GM12864 (cell line): ENCODE results near the gene SMARCD3.

Source experiments
- DNase-seq: peaks from one replicate; pipeline ENCODE4 v3.0.0-alpha.2; 2011; ENCODE audit warnings: low read depth
- H3K4me3 ChIP-seq: 2 replicates; pipeline ENCODE4 v1.5.1; 2011; ENCODE audit warnings: mild to moderate bottlenecking, low read depth, low read length, control low read depth
- TF ChIP-seq, protein P1 (sequence below): IDR thresholded peaks from 2 replicates; pipeline ENCODE4 v1.5.1; 2011; ENCODE audit warnings: low read depth, mild to moderate bottlenecking, moderate library complexity, low read length, control low read depth, inconsistent platforms; ENCODE audit errors: missing control alignments

SMARCD3 gene

GRCh38 chr7:151252961-151253711 is 4.6 kb upstream of the SMARCD3 start:
- TF ChIP-seq, protein P1, sequence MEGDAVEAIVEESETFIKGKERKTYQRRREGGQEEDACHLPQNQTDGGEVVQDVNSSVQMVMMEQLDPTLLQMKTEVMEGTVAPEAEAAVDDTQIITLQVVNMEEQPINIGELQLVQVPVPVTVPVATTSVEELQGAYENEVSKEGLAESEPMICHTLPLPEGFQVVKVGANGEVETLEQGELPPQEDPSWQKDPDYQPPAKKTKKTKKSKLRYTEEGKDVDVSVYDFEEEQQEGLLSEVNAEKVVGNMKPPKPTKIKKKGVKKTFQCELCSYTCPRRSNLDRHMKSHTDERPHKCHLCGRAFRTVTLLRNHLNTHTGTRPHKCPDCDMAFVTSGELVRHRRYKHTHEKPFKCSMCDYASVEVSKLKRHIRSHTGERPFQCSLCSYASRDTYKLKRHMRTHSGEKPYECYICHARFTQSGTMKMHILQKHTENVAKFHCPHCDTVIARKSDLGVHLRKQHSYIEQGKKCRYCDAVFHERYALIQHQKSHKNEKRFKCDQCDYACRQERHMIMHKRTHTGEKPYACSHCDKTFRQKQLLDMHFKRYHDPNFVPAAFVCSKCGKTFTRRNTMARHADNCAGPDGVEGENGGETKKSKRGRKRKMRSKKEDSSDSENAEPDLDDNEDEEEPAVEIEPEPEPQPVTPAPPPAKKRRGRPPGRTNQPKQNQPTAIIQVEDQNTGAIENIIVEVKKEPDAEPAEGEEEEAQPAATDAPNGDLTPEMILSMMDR: no peak
- no peak overlapping the region for H3K4me3 ChIP-seq
- DNase-seq: no peak

DNA sequence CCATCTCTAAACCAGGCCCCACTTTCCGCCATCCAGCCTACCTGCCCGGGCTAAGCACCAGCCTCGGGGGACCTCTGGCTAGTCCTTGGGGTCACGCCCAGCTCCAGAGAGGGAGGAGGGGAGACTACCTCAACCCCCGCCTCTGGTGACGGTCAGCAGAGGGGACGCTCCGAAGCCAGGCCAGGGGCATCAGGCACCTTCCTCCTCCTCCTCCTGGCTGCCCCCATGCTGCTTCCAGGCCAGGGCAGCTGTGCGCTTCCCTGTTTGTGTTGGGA is 4.0 kb upstream of the SMARCD3 start:
- TF ChIP-seq, protein P1: no peak
- DNase-seq: no peak
- H3K4me3 ChIP-seq: no peak overlapping the region

DNA sequence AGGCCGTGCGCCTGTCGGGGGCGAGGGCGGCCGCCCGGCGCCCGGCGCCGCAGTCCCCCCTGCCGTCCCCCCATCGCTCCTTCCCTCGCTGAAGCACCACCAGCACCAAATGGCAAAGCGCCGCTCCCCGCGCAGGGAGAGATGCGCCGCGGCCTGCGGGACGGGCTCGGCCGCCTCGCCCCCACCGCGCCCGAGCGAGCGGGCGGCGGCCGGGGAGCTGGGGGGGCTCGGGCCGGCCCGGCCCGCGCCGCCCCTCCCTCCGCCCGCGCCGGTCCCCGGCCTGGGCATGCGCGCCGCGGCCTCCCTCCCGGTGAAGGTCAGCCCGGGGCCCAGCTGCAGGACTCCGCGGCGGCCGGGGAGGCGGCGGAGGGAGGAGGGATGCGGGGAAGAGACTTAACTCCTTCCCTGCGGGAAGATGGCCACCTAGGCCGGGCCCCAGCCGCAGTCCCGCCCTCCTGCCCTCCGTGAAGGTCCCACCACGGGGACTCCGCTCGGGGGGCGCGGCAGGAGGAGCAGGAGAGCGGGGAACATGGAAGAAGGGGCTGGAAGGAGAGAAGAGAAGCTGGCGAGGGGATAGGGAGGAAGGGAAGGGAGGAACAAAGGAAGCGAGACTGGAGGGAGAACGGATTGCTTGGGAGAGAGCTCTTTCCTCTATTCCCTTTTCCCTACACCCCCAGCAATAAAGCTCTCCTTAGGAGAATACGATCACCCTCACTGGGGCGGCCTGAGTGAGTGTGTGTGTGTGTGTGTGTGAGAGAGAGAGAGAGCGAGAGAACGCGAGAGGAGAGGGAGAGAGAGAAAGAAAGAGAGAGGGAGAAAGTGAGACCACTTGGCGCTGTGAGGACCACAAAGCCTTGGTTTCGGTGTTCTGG is 3.4 kb upstream of the SMARCD3 start:
- DNase-seq: no peak
- no peak overlapping the region for H3K4me3 ChIP-seq
- TF ChIP-seq, protein P1: no peak

- no peak overlapping the region for H3K4me3 ChIP-seq
- TF ChIP-seq, protein P1: no peak
- DNase-seq: no peak
Measured at GRCh38 chr7:151251328-151251688, 2.8 kb upstream of the SMARCD3 start.

DNA sequence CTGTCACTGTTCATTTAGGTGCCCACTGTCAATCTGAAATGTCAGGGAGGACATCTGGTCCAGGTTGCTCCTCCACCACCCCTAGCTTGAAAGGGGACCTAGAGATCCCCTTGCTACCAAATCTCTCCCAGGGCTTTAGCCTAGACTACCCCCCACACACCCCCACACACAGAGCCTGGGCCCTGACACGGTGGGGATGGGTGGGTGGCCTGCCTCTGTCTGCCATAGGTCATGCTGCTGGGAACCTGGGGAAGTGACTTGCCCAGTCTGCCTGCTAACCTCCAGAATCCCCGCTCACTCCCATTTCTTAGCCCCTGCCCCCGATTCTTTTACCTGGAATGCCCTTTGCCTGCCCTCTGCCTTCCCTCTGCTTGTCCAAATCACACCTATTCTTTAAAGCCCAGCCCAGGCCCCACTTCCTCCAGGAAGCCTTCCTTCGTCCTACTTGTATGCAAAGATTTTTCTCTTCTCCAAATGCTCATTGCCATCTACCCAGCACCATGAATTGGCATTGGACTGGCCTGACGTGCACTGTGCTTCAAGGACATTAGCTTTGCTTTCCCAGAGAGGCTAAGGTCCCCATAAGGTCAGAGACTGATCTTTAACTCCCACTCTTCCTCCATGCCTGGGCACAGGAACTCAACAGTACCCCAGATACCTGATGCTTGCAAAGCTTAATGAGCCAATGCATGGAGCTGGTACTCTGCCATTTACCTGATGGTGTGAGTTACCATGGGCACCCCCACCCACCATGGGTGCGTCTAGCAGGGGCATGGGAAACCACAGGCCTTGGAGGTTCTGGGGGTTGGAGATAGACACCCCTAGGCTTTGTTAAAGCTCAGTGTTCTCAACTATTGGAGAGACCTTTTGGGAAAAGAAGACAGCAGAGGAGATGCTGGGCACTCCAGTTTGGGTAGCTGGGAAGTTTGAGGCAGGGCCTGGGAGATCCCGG is 2.0 kb upstream of the SMARCD3 start:
- TF ChIP-seq, protein P1: no peak
- no peak for DNase-seq
- H3K4me3 ChIP-seq: no peak overlapping the region

- TF ChIP-seq, protein P1: no peak
- DNase-seq: no peak
- H3K4me3 ChIP-seq: no peak overlapping the region
Measured at GRCh38 chr7:151249732-151250072, 1.2 kb upstream of the SMARCD3 start.
